HepG2 (cell line): ENCODE measurements around the gene TRDN. TPM values are rescaled to one million over a fixed set of nuclear protein-coding genes. Genes with fewer than 3 reads are reported as not detected.
"Not testable (repeated sequence)": the region's sequence is repeated elsewhere in the genome, so short reads cannot be mapped to it uniquely, and the experiment has no call there.

Experiments
- ATAC-seq: fragments of 200-7000 bp; cut with Tn5 transposase; 3 replicates; pipeline ENCODE4 v1.9.1; 2020; ENCODE audit warnings: mild to moderate bottlenecking, moderate library complexity
- BruUV-seq: library from RNA; stranded (reverse); fragments of 400-500 nt; replicated peaks from 2 replicates; lab custom pipeline; 2021; lab: Mats Ljungman, UMichigan
- CTCF ChIA-PET: fragments of 300-600 bp; formaldehyde crosslinking; extraction: SDS; loops from one replicate; lab custom pipeline; 2021; ENCODE audit warnings: low total read pairs, inconsistent platforms, low intra/inter-chr PET ratio; lab: Yijun Ruan, JAX
- POLR2A ChIA-PET: fragments of 350-600 bp; sonication (Branson Sonifier 250); formaldehyde crosslinking; loops from one replicate; lab custom pipeline; 2020; ENCODE audit warnings: antibody characterized with exemption, inconsistent platforms; lab: Yijun Ruan, JAX
- DNase-seq: peaks from one replicate; pipeline ENCODE4 v3.0.0-alpha.2; 2015; ENCODE audit warnings: low spot score
- FAIRE-seq: peaks from 3 replicates; lab custom pipeline; 2011; peaks lifted over from hg19 to GRCh38; lab: Jason Lieb, UNC
- H2AFZ ChIP-seq: one replicate; pipeline ENCODE4 v1.6.1; 2011; ENCODE audit warnings: low read length, inconsistent platforms
- H3K27ac ChIP-seq: fragments of 300-600 bp; 3 replicates; pipeline ENCODE4 v1.8.0; 2011; ENCODE audit warnings: mixed run types, mild to moderate bottlenecking, mixed read lengths, low read length, inconsistent platforms; ENCODE audit not compliant: insufficient read depth; ENCODE audit errors: extremely low read length
- H3K27me3 ChIP-seq, 2 experiments: fragments of 200-600 bp in 1 of 2; 2 replicates in 1 of 2; 3 replicates in 1 of 2; pipeline versions ENCODE4 v1.6.0 to v1.8.0; 2011; ENCODE audit warnings: low read length in 2 of 2, mild to moderate bottlenecking in 2 of 2, moderate library complexity in 2 of 2, inconsistent platforms in 1 of 2; ENCODE audit not compliant: insufficient read depth in 2 of 2, control insufficient read depth in 1 of 2
- H3K36me3 ChIP-seq, 2 experiments: fragments of 200-600 bp in 1 of 2; replicated peaks in 1 of 2; 2 replicates in 1 of 2; 3 replicates in 1 of 2; pipeline versions ENCODE4 v1.5.1 to v1.8.0; 2011; ENCODE audit warnings: low read length in 2 of 2, inconsistent platforms in 1 of 2; ENCODE audit not compliant: insufficient read depth in 2 of 2, control insufficient read depth in 1 of 2
- H3K4me1 ChIP-seq: 2 replicates; pipeline ENCODE4 v1.5.1; 2012; ENCODE audit warnings: low read length, inconsistent platforms; ENCODE audit not compliant: insufficient read depth
- H3K4me2 ChIP-seq: 2 replicates; pipeline ENCODE4 v1.6.0; 2011; ENCODE audit warnings: low read depth, low read length, inconsistent platforms
- H3K4me3 ChIP-seq, 3 experiments: fragments of 200-600 bp in 1 of 3; sonication (generic), shearing (Covaris generic) in 1 of 3; replicated peaks in 1 of 3; 2 replicates each; pipeline ENCODE4 v1.5.1; 2011 to 2016; ENCODE audit warnings: low read length in 3 of 3, inconsistent platforms in 2 of 3, low read depth in 2 of 3, mild to moderate bottlenecking in 2 of 3, control low read depth in 1 of 3, mixed read lengths in 1 of 3; ENCODE audit not compliant: insufficient read depth in 1 of 3
- H3K79me2 ChIP-seq: one replicate; pipeline ENCODE4 v1.6.1; 2011; ENCODE audit warnings: low read length, inconsistent platforms; ENCODE audit not compliant: insufficient read depth
- H3K9ac ChIP-seq: 2 replicates; pipeline ENCODE4 v1.6.0; 2011; ENCODE audit warnings: mild to moderate bottlenecking, low read depth, low read length, inconsistent platforms; ENCODE audit not compliant: insufficient read depth
- H3K9me3 ChIP-seq: 2 replicates; pipeline ENCODE4 v1.5.1; 2012; ENCODE audit warnings: mild to moderate bottlenecking, low read length
- H4K20me1 ChIP-seq: 2 replicates; pipeline ENCODE4 v1.6.0; 2011; ENCODE audit warnings: inconsistent platforms, mild to moderate bottlenecking, low read length, moderate library complexity; ENCODE audit not compliant: insufficient read depth
- ARID2 ChIP-seq: sonication (generic); formaldehyde crosslinking; IDR thresholded peaks from 2 replicates; pipeline ENCODE4 v1.8.1; 2022; ENCODE audit warnings: mild to moderate bottlenecking, missing genetic modification reagents, borderline replicate concordance
- ERF ChIP-seq: IDR thresholded peaks from 2 replicates; pipeline ENCODE4 v1.6.1; 2018; ENCODE audit warnings: missing biosample characterization, missing genetic modification reagents
- GPN1 ChIP-seq: sonication (generic); formaldehyde crosslinking; IDR thresholded peaks from 2 replicates; pipeline ENCODE4 v1.5.1; 2020; ENCODE audit warnings: missing genetic modification reagents, borderline replicate concordance
- MAFF ChIP-seq: IDR thresholded peaks from 2 replicates; pipeline ENCODE4 v1.6.1; 2011; ENCODE audit warnings: low read depth, low read length, improper control_type of control experiment
- MAFK ChIP-seq, 2 experiments: IDR thresholded peaks in 1 of 2; conservative IDR thresholded peaks in 1 of 2; 2 replicates each; pipeline ENCODE4 v1.6.1; 2011; ENCODE audit warnings: improper control_type of control experiment in 2 of 2, low read length in 2 of 2
- SIN3A ChIP-seq: IDR thresholded peaks from 2 replicates; pipeline ENCODE4 v1.6.1; 2011; ENCODE audit warnings: low read depth, mild to moderate bottlenecking, control low read depth, low read length, borderline replicate concordance
- TEAD3 ChIP-seq: optimal IDR thresholded peaks from 2 replicates; pipeline ENCODE3; 2016; ENCODE audit warnings: borderline replicate concordance
- TFE3 ChIP-seq: IDR thresholded peaks from 2 replicates; pipeline ENCODE4 v1.6.1; 2016
- WGBS: methylation state at CpG from one replicate; pipeline ENCODE4 v1.1.6; 2017; ENCODE audit warnings: low lambda C conversion rate; 5-methylcytosine and 5-hydroxymethylcytosine counted together
- in situ Hi-C: cut with HindIII; loops from 2 replicates; pipeline ENCODE4 v1.10.0; 2017; ENCODE audit warnings: low pct_unique_long_range_greater_than_20kb; ENCODE audit not compliant: extremely low pct_ligation_motif_present
- intact Hi-C: fragments of 100-400 bp; cut with micrococcal nuclease; formaldehyde crosslinking; loops from one replicate; pipeline ENCODE4 v1.10.0; 2022; ENCODE audit not compliant: unreplicated experiment
- polyA plus RNA-seq, 8 experiments: library from polyadenylated mRNA; depleted of rRNA in 3 of 8; stranded (reverse) in 7 of 8; unstranded in 1 of 8; fragments of >200 nt; fragmentation: Illumina TruSeq in 4 of 8; extraction: Trizol in 4 of 8; gene quantifications; 2 replicates each; pipeline versions ENCODE4 v1.2.1 to v1.2.3, GENCODE V29; 2011 to 2016; ENCODE audit warnings: low read depth in 4 of 8, missing spikeins in 1 of 8, mixed read lengths in 1 of 8; ENCODE audit not compliant: insufficient read depth in 1 of 8
- total RNA-seq, 5 experiments: library from RNA; depleted of rRNA; stranded (reverse); fragments of >200 nt; fragmentation: Illumina TruSeq; extraction: Trizol; gene quantifications; 2 replicates each; pipeline ENCODE4 v1.2.3, GENCODE V29; 2016; ENCODE audit warnings: low read depth in 1 of 5

TRDN gene
- total and polyA plus RNA-seq, 2 of the 13 experiments (the other 11 are each of a cell fraction or from before 2014, with no cell fraction given): not detected

- Histone ChIP-seq H3K9me3 (no peaks in the 10 kb centered on the region), H3K36me3 (no peaks in the 10 kb centered on the region), H3K4me1 (no peaks in the 10 kb centered on the region), H3K27me3 (no peaks in the 10 kb centered on the region), H3K4me3 (no peak overlapping the region), H2AFZ (no peak overlapping the region), H4K20me1 (no peaks in the 10 kb centered on the region), H3K9ac (no peak overlapping the region), H3K4me2 (no peak overlapping the region), H3K79me2 (no peaks in the 10 kb centered on the region), H3K27ac (no peak overlapping the region)
- TF ChIP-seq ARID2 (CRISPR knock-in tag) (no peak), GPN1 (CRISPR knock-in tag) (no peak), MAFF (peak; percentile 74), SIN3A (no peak), MAFK (conservative IDR thresholded peaks at IDR 0.05 in 1 of 2, IDR thresholded peaks at IDR 0.05 in 1 of 2; ENCODE audit: low read length in 2 of 2) (peak; percentile 76 to 85), TFE3 (no peak)
- FAIRE-seq (no peak), DNase-seq (no peak), ATAC-seq (no peak)
- CTCF ChIA-PET: no interaction called here
- 2% methylated on average over 3 of the region's 3 CpGs for WGBS
- intact Hi-C loops: no loop called here
- POLR2A ChIA-PET: no interaction called here
- in situ Hi-C loops: no loop called here
- no TSS peak for BruUV-seq
These were observed 179.9 kb downstream of the TRDN start for GRCh38 chr6:123456836-123457235.

- H3K79me2 ChIP-seq: no peaks in the 10 kb centered on the region
- TF ChIP-seq TEAD3 (CRISPR knock-in tag) (no peak), ERF (CRISPR knock-in tag) (no peak)
- no peaks in the 10 kb centered on the region for H3K36me3 ChIP-seq
- no peak overlapping the region for H3K9ac ChIP-seq
- no peak for ATAC-seq
- BruUV-seq: no TSS peak
- no peaks in the 10 kb centered on the region for H4K20me1 ChIP-seq
- H3K27ac ChIP-seq: no peak overlapping the region
- ChIA-PET POLR2A (no interaction called here), CTCF (no interaction called here)
- no peak overlapping the region for H3K4me3 ChIP-seq
- in situ Hi-C loops: no loop called here
- no peaks in the 10 kb centered on the region for H3K9me3 ChIP-seq
- intact Hi-C loops: no loop called here
- 6% methylated on average over 3 of the region's 3 CpGs for WGBS
- no peak for FAIRE-seq
- H3K4me1 ChIP-seq: no peaks in the 10 kb centered on the region
- DNase-seq: no peak
- no peak overlapping the region for H3K4me2 ChIP-seq
- no peak overlapping the region for H2AFZ ChIP-seq
- no peaks in the 10 kb centered on the region for H3K27me3 ChIP-seq
These were observed 182.3 kb downstream of the TRDN start for GRCh38 chr6:123454448-123454847.

GRCh38 chr6:123453071-123453470 is 183.7 kb downstream of the TRDN start:
- H3K9ac ChIP-seq, H3K79me2 ChIP-seq, H3K9me3 ChIP-seq, H2AFZ ChIP-seq, in situ Hi-C loops, ATAC-seq, H4K20me1 ChIP-seq, H3K4me1 ChIP-seq, FAIRE-seq, H3K36me3 ChIP-seq, POLR2A ChIA-PET, intact Hi-C loops, H3K4me2 ChIP-seq, BruUV-seq, CTCF ChIA-PET, H3K27ac ChIP-seq, H3K4me3 ChIP-seq, DNase-seq, H3K27me3 ChIP-seq: not testable (repeated sequence)
